Lower leg skin (tissue), 4 donors: ENCODE measurements around the gene PTPA. TPM values are rescaled to one million over a fixed set of nuclear protein-coding genes. Genes with fewer than 3 reads are reported as not detected.

Source experiments
- DNase-seq, 2 donors: peaks; one replicate each; pipeline ENCODE4 v3.0.0-alpha.2; 2019; ENCODE audit warnings: low spot score in 2 of 2
- H3K4me3 ChIP-seq: fragments of 200-600 bp; sonication (generic); 2 replicates; pipeline ENCODE4 v1.5.1; 2017; ENCODE audit warnings: mild to moderate bottlenecking, low read depth; ENCODE audit not compliant: poor library complexity, severe bottlenecking
- CTCF ChIP-seq, 3 donors: fragments of 450-650 bp; IDR thresholded peaks; one replicate each; pipeline ENCODE4 v1.5.1; 2016; ENCODE audit warnings: antibody characterized with exemption in 3 of 3, mild to moderate bottlenecking in 3 of 3, moderate library complexity in 2 of 3
- POLR2A ChIP-seq, 2 donors: fragments of 450-650 bp; IDR thresholded peaks; one replicate each; pipeline ENCODE4 v1.6.1; 2016 to 2017; ENCODE audit warnings: antibody characterized with exemption in 2 of 2, mild to moderate bottlenecking in 1 of 2, moderate library complexity in 1 of 2
- WGBS, 2 donors: methylation state at CpG; one replicate each; pipeline ENCODE4 v1.1.5; 2018; 5-methylcytosine and 5-hydroxymethylcytosine counted together
- intact Hi-C: fragments of 100-400 bp; cut with DNase I; formaldehyde crosslinking; loops from one replicate; pipeline ENCODE4 v1.15.0; 2023; ENCODE audit warnings: low total_unique reads
- total RNA-seq, 4 donors: library from RNA; depleted of rRNA; stranded (reverse); fragments of >200 nt; gene quantifications; one replicate each; pipeline ENCODE4 v1.1.0, GENCODE V29; 2016

The PTPA gene
- total RNA-seq, 4 donors from 2014 or later: 62.9 to 104 (median 73.8) TPM

- H3K4me3 ChIP-seq: no peak overlapping the region
- no peak for DNase-seq
- intact Hi-C loops: loop anchor here (5.0 to 10.0 kb wide), 2 partner anchors 477 to 639 kb away; no protein-coding TSS in a partner anchor
- TF ChIP-seq POLR2A (IDR thresholded peaks at IDR 0.05) (no peak), CTCF (IDR thresholded peaks at IDR 0.05) (no peak)
- WGBS, 2 donors: 89 to 90% methylated on average over 6 of the region's 6 CpGs
Measured at GRCh38 chr9:129135476-129135875, 24.3 kb downstream of the PTPA start.

- no peak overlapping the region for H3K4me3 ChIP-seq
- intact Hi-C loops: loop anchor here (5.0 to 10.0 kb wide), 2 partner anchors 476 to 638 kb away; no protein-coding TSS in a partner anchor
- 79 to 89% methylated on average over 15 to 16 of the region's 16 CpGs for WGBS, 2 donors
- no peak for DNase-seq
- TF ChIP-seq POLR2A (IDR thresholded peaks at IDR 0.05): no peak
- TF ChIP-seq CTCF (IDR thresholded peaks at IDR 0.05): no peak
Measured at GRCh38 chr9:129136446-129137035, 25.3 kb downstream of the PTPA start.

GRCh38 chr9:129137292-129138143 lies 26.3 kb downstream of the PTPA start:
- no peak for DNase-seq
- WGBS, 2 donors: 79 to 81% methylated on average over 19 of the region's 19 CpGs
- no peak for TF ChIP-seq CTCF (IDR thresholded peaks at IDR 0.05)
- no peak for TF ChIP-seq POLR2A (IDR thresholded peaks at IDR 0.05)
- intact Hi-C loops: loop anchor here (5.0 to 10.0 kb wide), 2 partner anchors 475 to 637 kb away; no protein-coding TSS in a partner anchor
- H3K4me3 ChIP-seq: no peak overlapping the region

GRCh38 chr9:129138144-129138462 lies 26.9 kb downstream of the PTPA start:
- 62 to 78% methylated on average over 9 of the region's 9 CpGs for WGBS, 2 donors
- H3K4me3 ChIP-seq: no peak overlapping the region
- TF ChIP-seq POLR2A (IDR thresholded peaks at IDR 0.05) (no peak), CTCF (IDR thresholded peaks at IDR 0.05) (no peak)
- no peak for DNase-seq
- intact Hi-C loops: loop anchor here (5.0 to 10.0 kb wide), 2 partner anchors 474 to 637 kb away; no protein-coding TSS in a partner anchor

GRCh38 chr9:129138476-129139232 lies 27.4 kb downstream of the PTPA start:
- peak; percentile 66 to 93 for DNase-seq
- TF ChIP-seq CTCF (IDR thresholded peaks at IDR 0.05) (no peak), POLR2A (IDR thresholded peaks at IDR 0.05) (no peak)
- no peak overlapping the region for H3K4me3 ChIP-seq
- intact Hi-C loops: loop anchor here (5.0 to 10.0 kb wide), 2 partner anchors 474 to 636 kb away; no protein-coding TSS in a partner anchor
- WGBS, 2 donors: 36 to 41% methylated on average over 21 of the region's 21 CpGs
